Activated CD8-positive, alpha-beta memory T cell treated with anti-CD3 and anti-CD28 coated beads for 48 hours (primary cell): Measurements from ENCODE around the gene LAMB3.

Source experiments
- DNase-seq, 3 experiments: peaks; one replicate each; pipeline ENCODE4 v3.0.0-alpha.2; 2020; ENCODE audit warnings: low read depth in 2 of 3, low spot score in 2 of 3

Gene LAMB3

GRCh38 chr1:209565759-209566678 lies 86.2 kb downstream of the LAMB3 start:
- peak; percentile 42 to 61 (median 44) for DNase-seq
